CD4-positive, alpha-beta T cell (primary cell): ENCODE measurements around the gene LTBP4. TPM values are rescaled to one million over a fixed set of nuclear protein-coding genes. Genes with fewer than 3 reads are reported as not detected.

Experiments used
- ATAC-seq: fragments of 200-7000 bp; cut with Tn5 transposase; one replicate; pipeline ENCODE4 v1.10.0; 2022; ENCODE audit warnings: mild to moderate bottlenecking; ENCODE audit not compliant: poor library complexity
- CTCF ChIA-PET: fragments of 350-600 bp; sonication (Branson Sonifier 250); formaldehyde crosslinking; loops from one replicate; lab custom pipeline; 2021; ENCODE audit warnings: antibody characterized with exemption, inconsistent platforms; lab: Charles Lee
- POLR2A ChIA-PET: fragments of 350-600 bp; sonication (Branson Sonifier 250); formaldehyde crosslinking; loops from one replicate; lab custom pipeline; 2021; ENCODE audit warnings: antibody characterized with exemption, inconsistent platforms; lab: Charles Lee
- DNase-seq, 14 experiments: peaks; one replicate each; pipeline ENCODE4 v3.0.0-alpha.2; 2013 to 2020; ENCODE audit warnings: mixed read lengths in 2 of 14
- H3K27ac ChIP-seq, 2 donors: one replicate each; pipeline versions ENCODE4 v1.5.1 to v1.7.0; 2013; ENCODE audit warnings: low read length in 2 of 2, low read depth in 1 of 2, mild to moderate bottlenecking in 1 of 2
- H3K27me3 ChIP-seq, 2 experiments: 1 replicate in 1 of 2; 2 replicates in 1 of 2; pipeline versions ENCODE4 v1.6.1 to v1.7.0; 2013; ENCODE audit warnings: low read length in 2 of 2, control low read depth in 1 of 2, mild to moderate bottlenecking in 1 of 2, moderate library complexity in 1 of 2; ENCODE audit not compliant: insufficient read depth in 2 of 2, control insufficient read depth in 1 of 2
- H3K36me3 ChIP-seq: one replicate; pipeline ENCODE4 v1.6.1; 2013; ENCODE audit warnings: low read length, control low read depth; ENCODE audit not compliant: insufficient read depth
- H3K4me1 ChIP-seq: one replicate; pipeline ENCODE4 v1.6.1; 2013; ENCODE audit warnings: low read length, control low read depth; ENCODE audit not compliant: insufficient read depth
- H3K4me3 ChIP-seq: one replicate; pipeline ENCODE4 v1.5.1; 2013; ENCODE audit warnings: mild to moderate bottlenecking, low read length, moderate library complexity
- H3K9me3 ChIP-seq, 2 experiments: 1 replicate in 1 of 2; 2 replicates in 1 of 2; pipeline versions ENCODE4 v1.6.1 to v1.7.0; 2013; ENCODE audit warnings: low read length in 2 of 2, mild to moderate bottlenecking in 2 of 2, control low read depth in 1 of 2, moderate library complexity in 1 of 2; ENCODE audit not compliant: control insufficient read depth in 1 of 2, insufficient read depth in 1 of 2
- H3K27ac Mint-ChIP-seq: one replicate; pipeline ENCODE4 v1.8.0; 2020; ENCODE audit warnings: mixed read lengths
- H3K27me3 Mint-ChIP-seq: one replicate; pipeline ENCODE4 v1.8.0; 2021; ENCODE audit warnings: mixed read lengths
- H3K36me3 Mint-ChIP-seq: one replicate; pipeline ENCODE4 v1.8.0; 2021; ENCODE audit warnings: low read depth, mixed read lengths
- H3K4me1 Mint-ChIP-seq: one replicate; pipeline ENCODE4 v1.8.0; 2021; ENCODE audit warnings: low read depth, mixed read lengths
- H3K4me3 Mint-ChIP-seq: one replicate; pipeline ENCODE4 v1.8.0; 2020; ENCODE audit warnings: mild to moderate bottlenecking, mixed read lengths
- H3K9me3 Mint-ChIP-seq: one replicate; pipeline ENCODE4 v1.8.0; 2020; ENCODE audit warnings: mixed read lengths
- intact Hi-C, 2 experiments: fragments of 100-400 bp; cut with DNase I in 1 of 2; cut with micrococcal nuclease in 1 of 2; formaldehyde crosslinking; loops; one replicate each; pipeline versions ENCODE4 v1.15.1 to v1.9.0; 2023 to 2025; cut with DNase I, micrococcal nuclease
- total RNA-seq, 174 experiments: library from RNA in 2 of 174; stranded (reverse) in 2 of 174; gene quantifications; one replicate each; pipeline ENCODE4 v1.2.3 and lab custom pipeline; 2021 to 2026
- TF ChIP-seq, protein P1 (sequence below): fragments of 200-600 bp; IDR thresholded peaks from one replicate; pipeline ENCODE4 v1.8.0; 2022; ENCODE audit warnings: antibody characterized with exemption, mild to moderate bottlenecking

LTBP4 gene
- total RNA-seq, 2 experiments from 2014 or later = 116 to 134 TPM

DNA sequence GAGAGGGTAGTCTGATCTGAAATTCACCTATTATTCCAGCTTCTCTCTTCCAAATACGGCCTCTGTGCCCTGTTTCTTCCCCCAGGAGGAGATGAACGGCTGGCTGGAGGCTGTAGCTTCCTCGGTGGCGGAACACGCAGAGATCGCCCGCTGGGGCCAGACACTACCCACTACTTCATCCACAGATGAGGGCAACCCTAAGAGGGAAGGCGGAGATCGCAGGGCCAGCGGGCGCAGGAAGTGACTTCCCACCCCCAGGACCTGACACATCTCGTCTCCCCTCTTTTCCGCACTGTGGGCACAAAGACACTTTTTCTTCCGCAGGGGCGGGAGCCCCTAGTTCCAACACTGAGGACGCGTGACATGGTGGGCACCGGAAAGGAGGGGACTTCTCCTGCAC lies 25.8 kb upstream of the LTBP4 start:
- no peak for DNase-seq
- Mint-ChIP-seq H3K4me1 (peaks cover 40% of the 10 kb centered on the region), H3K27me3 (no peaks in the 10 kb centered on the region), H3K36me3 (peaks cover 30% of the 10 kb centered on the region), H3K9me3 (peaks cover 2% of the 10 kb centered on the region), H3K4me3 (peak overlapping the region; percentile 78), H3K27ac (peak overlapping the region; percentile 71)
- POLR2A ChIA-PET = interaction anchor here (0.7 to 1.3 kb wide), 2 partner anchors 29 to 30 kb away, joined by 3 to 4 read pairs; no protein-coding TSS in a partner anchor
- TF ChIP-seq, protein P1, sequence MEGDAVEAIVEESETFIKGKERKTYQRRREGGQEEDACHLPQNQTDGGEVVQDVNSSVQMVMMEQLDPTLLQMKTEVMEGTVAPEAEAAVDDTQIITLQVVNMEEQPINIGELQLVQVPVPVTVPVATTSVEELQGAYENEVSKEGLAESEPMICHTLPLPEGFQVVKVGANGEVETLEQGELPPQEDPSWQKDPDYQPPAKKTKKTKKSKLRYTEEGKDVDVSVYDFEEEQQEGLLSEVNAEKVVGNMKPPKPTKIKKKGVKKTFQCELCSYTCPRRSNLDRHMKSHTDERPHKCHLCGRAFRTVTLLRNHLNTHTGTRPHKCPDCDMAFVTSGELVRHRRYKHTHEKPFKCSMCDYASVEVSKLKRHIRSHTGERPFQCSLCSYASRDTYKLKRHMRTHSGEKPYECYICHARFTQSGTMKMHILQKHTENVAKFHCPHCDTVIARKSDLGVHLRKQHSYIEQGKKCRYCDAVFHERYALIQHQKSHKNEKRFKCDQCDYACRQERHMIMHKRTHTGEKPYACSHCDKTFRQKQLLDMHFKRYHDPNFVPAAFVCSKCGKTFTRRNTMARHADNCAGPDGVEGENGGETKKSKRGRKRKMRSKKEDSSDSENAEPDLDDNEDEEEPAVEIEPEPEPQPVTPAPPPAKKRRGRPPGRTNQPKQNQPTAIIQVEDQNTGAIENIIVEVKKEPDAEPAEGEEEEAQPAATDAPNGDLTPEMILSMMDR = no peak
- no peak for ATAC-seq
- Histone ChIP-seq H3K9me3 (no peaks in the 10 kb centered on the region), H3K4me1 (peaks cover 49% of the 10 kb centered on the region), H3K4me3 (no peak overlapping the region), H3K36me3 (peaks cover 22% of the 10 kb centered on the region), H3K27ac (no peak overlapping the region), H3K27me3 (no peaks in the 10 kb centered on the region)
- intact Hi-C loops = loop anchor here in 1 of 2 experiments (5.0 kb wide), 2 partner anchors 108 to 128 kb away; partner anchors contain the start of genes BLVRB and SPTBN4
- CTCF ChIA-PET = no interaction called here

DNA sequence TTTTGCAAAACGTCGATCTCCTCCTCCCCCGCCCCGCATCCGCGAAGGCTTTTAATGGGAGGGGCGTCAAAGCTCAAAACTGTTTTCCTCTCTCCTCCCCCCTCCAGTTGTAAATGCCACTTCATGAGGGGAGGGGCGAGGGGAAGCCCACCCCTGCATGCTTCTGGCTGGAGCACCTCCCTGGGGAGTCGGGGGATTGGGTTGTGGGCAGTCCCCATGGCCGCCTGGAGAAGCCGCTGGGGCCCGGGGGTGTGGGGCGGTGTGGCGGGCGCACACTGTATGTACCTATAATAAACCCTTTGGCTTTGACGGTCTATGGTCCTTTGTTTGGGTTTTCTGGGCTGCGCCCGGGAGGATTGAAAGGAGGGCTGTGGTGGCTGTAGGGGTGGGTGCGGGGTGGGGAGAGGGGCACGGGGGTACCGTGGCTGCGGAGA lies 25.0 kb upstream of the LTBP4 start:
- Histone ChIP-seq H3K4me3 (peak overlapping the region; percentile 97), H3K27me3 (no peaks in the 10 kb centered on the region), H3K4me1 (peaks cover 42% of the 10 kb centered on the region), H3K36me3 (peaks cover 30% of the 10 kb centered on the region), H3K9me3 (no peaks in the 10 kb centered on the region), H3K27ac (peak overlapping the region; percentile 46 to 48)
- H3K4me1 Mint-ChIP-seq = peaks cover 33% of the 10 kb centered on the region
- no peaks in the 10 kb centered on the region for H3K9me3 Mint-ChIP-seq
- ChIA-PET POLR2A (interaction anchor here (0.7 to 1.3 kb wide), 2 partner anchors 28 to 29 kb away, joined by 3 to 4 read pairs; no protein-coding TSS in a partner anchor), CTCF (no interaction called here)
- ATAC-seq (peak; percentile 32), DNase-seq (peak in 7 of 14 experiments; percentile 17 to 61 (median 33))
- peaks cover 38% of the 10 kb centered on the region for H3K36me3 Mint-ChIP-seq
- intact Hi-C loops = loop anchor here (2.0 to 5.0 kb wide), 4 partner anchors 19 to 129 kb away; partner anchors contain the start of genes BLVRB (in 1 of the 2) and SPTBN4 (in 1 of the 2)
- TF ChIP-seq, protein P1 = no peak
- peak overlapping the region; percentile 83 for H3K27ac Mint-ChIP-seq
- H3K27me3 Mint-ChIP-seq = no peaks in the 10 kb centered on the region
- H3K4me3 Mint-ChIP-seq = peak overlapping the region; percentile 94

DNA sequence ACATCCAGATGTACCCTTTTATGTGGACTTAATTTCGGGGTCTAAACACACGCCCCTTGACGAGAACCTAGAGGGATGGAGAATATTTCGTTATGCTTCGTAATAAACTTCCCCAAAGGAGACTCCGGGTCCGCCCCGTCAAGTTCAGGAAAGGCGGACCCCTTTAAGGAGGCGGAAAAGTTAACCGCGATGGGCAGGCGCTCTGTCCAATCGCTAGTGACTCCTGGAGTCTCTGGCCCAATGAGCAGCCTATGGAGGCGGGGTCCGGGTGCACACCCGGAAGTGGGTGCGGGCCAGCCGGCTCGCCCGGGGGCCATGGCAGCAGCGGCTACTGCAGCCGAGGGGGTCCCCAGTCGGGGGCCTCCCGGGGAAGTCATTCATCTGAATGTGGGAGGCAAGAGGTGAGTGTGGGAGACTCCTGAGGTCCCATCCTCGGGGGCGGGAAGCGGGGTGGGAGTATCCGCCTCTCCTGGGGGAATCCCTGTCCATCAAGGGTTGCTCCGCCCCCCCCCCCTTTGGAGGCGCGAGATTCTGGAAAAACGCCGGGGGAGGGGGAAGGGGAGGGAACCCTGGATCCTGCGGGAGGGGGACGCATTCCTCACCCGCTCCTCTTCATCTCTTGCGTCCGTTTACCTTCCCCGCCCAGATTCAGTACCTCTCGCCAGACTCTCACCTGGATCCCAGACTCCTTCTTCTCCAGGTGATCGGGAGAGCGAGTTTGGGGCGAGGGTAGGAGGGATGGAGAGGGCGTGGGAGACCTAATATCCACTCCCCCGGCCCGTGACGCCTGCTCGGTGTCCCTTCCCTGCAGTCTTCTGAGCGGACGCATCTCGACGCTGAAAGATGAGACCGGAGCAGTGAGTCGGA lies 24.4 kb upstream of the LTBP4 start, which contains the start of gene SHKBP1:
TSS of gene SHKBP1 (plus strand) at position 289 of the 867 bp plus-strand sequence. CDS start at position 316, 27 bp downstream.
- Mint-ChIP-seq H3K36me3 (peaks cover 45% of the 10 kb centered on the region), H3K4me3 (peak within 1 kb of the TSS; percentile 94), H3K9me3 (no peaks in the 10 kb centered on the region), H3K27me3 (no peaks in the 10 kb centered on the region), H3K4me1 (peaks cover 33% of the 10 kb centered on the region), H3K27ac (peak within 1 kb of the TSS; percentile 83)
- ATAC-seq (peak; percentile 99), DNase-seq (peak; percentile 84 to 96 (median 90))
- peak within 1 kb of the TSS; percentile 60 to 64 for H3K27ac ChIP-seq
- H3K27me3 ChIP-seq = no peaks in the 10 kb centered on the region
- H3K4me1 ChIP-seq = peaks cover 37% of the 10 kb centered on the region
- POLR2A ChIA-PET = interaction anchor here (1.3 kb wide), 1 partner anchor 29 kb away, joined by 4 read pairs; no protein-coding TSS in a partner anchor
- no peaks in the 10 kb centered on the region for H3K9me3 ChIP-seq
- TF ChIP-seq, protein P1 = no peak
- H3K4me3 ChIP-seq = peak within 1 kb of the TSS; percentile 97
- peaks cover 37% of the 10 kb centered on the region for H3K36me3 ChIP-seq
- CTCF ChIA-PET = no interaction called here
- intact Hi-C loops = loop anchor here (2.0 to 5.0 kb wide), 4 partner anchors 18 to 130 kb away; partner anchors contain the start of genes BLVRB (in 1 of the 2) and SPTBN4 (in 1 of the 2)
